ENCODE data around the gene CCDC92B.
A peak's percentile ranks its signal among the peaks of the same experiment; 100 is the strongest.
"Not testable (repeated sequence)": the region's sequence is repeated elsewhere in the genome, so short reads cannot be mapped to it uniquely, and the experiment has no call there.

CCDC92B gene

DNA sequence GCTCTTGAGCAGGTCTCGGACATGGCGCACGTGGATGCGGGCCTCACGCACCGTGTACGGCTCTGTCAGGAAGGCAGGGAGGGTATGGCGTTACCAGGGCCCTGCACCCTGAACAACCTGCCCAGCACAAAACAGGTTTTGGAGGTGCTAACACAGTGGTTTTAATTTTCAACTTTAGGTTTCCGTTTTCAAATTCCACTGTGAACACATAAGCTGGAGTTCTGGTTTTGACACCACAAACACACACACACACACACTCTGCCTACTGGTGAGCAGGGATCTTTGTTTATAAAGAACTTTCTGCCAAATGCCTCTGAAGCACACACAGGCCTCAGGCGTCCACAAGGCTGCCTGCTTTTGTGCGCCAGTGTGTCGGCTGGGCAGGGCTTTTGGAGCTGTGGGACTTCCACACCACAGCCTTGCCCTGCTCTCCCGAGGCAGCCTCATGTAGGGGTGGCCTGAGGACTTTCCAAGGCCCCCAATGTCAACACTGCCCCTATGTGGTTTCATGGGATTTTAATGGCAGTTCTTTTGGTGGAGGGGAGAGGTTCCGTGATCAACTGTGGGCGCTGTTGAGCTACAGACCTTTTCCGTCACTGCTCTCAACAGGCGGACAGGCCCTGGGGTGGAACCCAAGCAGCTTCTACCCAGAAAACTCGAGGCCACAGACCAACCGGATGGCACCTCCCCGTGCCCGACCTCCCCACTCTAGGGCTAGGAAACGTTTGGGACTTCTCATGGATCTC is 47.3 kb downstream of the CCDC92B start:
- no peak for DNase-seq

DNA sequence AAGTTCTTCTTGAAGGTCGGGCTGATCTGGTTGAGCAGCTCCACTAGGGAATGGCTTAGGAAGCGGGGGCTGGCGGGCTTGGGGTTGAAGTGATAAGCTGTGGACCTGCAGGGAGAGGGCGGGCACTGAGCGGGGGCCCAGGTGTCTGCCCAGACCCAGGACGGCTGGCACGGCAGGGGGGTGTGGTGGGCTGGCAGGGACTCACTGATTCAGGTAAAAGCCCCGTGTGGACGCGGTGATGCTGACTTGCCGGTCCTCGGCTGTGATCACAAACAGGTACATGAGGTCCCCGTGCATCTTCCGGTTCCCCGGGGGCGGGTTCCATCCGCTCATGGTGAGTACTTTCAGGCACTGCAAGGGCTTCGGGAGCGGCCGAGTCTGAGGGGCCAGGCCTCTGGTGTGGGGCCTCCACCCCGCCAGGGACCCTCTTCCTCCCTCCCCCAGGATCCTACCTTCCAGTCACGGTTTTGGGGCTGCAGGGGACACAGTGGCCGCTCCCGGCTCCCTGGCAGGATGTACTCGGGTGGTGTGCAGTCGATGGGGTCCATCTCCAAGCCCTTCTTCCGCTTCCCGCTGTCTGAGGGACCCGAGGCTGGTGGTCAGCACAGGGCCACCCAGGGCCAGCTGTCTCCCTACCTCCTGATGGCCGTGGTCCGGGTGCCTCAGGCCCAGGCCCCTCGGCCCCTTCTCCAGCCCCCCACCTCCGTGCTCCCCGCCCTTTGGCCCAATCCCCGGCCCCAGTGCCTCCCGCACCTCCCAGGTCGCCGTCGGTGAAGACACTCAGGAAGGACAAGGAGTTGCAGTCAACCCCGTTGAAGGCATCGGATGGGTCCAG is 48.1 kb downstream of the CCDC92B start:
- no peak for DNase-seq

DNA sequence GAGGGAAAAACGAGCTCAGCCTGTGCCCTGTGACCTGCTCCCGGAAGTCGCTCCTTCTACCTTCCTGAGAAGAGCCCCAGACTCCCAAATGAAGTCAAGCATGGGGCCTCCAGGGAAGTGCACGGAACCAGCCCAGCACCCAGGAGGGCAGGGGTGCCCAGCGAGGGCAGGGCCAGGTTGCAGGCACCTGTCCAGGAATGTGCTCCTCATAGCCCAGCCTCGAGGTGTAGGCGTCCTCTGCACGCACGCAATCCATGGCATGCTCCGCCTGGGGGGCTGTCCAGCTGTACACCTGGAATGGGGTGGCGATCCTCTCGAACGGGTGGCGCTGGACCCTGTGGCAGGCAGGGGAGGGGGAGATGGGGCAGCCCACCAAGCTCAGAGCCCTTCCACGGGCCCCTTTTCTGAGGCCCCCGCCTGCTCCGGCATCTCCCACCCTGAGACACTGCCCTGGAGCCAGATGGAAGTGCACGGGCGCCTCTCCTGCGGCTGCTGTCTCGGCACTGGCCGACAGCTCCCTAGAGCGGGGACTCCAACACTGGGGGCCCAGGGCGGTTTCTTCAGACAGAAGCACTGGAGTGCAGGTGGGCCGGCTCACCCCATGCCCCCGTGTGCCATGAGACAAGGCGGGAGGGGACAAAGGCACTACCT is 48.8 kb downstream of the CCDC92B start:
- no peak for DNase-seq

DNA sequence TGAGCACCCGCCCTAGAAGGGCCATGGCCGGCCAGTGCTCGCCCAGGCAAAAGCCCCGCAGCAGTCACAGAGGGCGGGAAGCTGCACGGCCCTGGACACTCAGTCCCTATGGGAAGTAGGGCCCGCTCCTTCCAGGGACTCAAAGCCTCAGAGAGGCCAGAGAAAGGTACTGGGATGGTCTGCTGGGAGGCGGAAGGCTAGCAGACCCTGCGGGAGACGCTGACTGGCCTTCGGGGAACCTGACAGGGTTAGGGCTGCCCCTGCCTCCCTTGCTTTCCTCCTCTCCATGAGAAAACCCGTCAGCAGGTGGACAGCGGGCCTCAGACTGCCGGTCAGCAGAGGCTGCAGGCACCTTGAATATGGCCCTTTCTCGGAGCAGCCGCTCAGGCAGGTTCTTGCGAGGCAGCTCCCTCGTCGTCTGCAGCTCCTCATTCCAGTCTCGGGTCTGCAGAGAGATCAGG is 49.4 kb downstream of the CCDC92B start:
- DNase-seq: no peak

DNA sequence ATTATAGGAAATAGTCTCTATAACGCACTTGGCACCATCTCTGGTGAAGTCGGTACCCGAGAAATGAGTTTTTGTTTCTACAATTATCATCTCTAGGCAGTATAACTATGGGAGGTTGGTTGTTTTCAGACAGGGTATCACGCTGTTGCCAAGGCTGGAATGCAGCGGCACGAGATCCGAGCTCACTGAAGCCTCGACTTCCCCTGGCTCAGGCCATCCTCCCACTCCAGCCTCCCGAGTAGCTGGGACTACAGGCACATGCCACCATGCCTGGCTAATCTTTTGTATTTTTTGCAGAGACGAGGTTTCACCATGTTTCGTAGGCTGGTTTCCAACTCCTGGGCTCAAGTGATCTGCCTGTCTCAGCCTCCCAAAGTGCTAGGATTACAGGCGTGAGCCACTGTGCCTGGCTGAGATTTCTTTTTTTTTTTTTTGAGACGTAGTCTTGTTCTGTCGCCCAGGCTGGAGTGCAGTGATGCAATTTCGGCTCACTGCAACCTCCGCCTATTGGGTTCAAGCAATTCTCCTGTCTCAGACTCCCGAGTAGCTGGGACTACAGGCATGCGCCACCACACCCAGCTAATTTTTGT is 50.1 kb downstream of the CCDC92B start:
- not testable (repeated sequence) for DNase-seq

DNA sequence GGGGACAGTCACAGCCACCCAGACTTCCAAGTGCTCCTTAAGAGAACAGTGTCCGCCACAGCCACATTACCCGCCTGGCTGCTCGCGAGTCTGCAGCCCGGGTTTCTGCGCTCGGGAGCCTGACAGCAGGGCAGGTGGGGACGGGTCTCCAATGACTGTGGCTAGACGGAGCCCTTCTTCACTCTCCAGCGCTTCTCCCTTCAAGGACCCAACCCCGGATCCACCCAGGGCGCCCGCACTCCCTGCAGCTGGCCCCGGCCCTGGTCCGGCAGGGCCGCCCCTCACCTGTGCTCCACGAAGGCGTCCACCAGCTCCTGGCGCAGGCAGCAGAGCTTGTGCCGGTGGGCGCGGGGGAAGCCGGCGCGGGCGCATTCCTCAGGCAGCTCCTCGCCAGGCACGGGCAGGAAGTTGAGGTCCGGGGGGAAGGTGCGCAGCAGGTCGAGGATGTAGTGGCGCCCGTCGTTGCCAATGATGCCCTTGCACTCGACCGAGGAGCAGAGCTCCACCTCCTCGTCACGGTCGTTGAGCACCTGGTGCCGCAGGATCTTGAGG is 51.8 kb downstream of the CCDC92B start:
- no peak for DNase-seq

DNA sequence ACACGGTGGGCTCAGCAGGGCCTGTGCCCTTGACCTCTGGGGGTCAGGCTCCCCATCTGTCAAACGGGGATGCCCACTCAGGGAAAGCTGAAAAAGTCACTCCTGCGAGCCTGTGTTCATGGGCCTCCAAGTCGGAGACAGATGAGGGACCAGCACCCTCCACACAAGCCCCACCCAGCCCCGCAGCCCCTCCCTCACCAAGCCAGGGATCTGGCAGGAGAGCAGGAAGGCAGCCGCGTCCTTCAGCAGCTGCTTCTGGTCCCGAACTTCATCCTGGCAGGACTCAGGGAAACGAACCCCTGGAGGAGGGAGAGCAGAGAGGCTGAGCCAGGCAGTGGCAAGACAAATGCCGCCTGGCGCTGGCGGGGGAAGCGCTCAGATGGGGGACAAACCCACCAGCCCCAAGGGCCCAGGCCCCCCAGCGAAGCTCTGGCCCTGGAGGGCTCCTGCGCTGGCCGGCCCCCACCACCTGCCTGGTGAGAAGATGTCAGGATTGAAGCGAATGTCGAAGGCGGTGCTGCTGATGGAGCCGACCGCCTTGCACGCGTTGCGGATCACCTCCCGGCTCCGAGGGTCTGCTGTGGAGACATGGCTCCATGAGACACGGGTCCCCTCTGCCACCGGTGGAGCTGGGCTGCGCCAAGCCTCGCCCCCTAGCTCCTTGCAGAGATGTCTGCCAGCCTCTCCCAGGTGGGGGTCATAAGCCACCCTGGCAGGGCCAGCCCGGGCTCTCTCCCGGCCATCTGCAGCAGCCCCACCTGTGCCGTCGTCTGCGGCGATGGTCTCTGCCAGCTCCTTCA is 53.3 kb downstream of the CCDC92B start:
- DNase-seq: no peak

DNA sequence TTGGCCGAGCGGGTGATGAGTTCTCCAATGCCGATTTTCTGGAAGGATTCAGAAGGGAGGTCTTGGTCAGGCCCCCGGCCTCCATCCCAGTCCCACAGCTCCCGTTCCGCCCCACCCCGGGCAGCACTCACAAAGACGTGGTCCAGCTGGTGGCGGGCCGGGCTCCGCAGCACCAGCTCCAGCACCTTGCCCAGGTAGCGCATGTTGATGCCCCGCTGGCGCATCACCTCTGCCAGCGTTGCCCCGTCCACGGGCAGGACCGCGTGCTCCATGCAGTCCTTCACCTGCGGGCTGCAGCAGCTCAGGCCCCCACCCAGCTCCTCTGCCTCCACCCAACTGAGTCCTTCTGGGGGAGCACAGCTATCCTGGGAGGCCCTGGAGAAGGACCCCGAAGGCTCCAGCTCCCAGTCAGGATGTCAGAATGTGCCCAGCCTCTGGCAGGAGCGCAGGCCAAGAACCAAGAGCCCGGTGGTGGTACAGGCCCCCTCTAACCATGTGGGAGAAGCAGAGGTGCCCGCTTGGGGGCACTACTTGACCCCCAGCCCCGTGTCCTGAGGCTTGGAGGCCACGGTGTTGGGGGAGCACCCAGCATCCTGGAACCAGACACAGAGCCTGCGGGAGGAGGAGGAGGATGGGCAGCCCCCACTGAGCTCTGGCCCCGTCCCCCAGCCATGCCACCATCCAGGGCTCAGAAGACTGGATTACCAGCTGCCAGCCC is 54.0 kb downstream of the CCDC92B start:
- no peak for DNase-seq

DNA sequence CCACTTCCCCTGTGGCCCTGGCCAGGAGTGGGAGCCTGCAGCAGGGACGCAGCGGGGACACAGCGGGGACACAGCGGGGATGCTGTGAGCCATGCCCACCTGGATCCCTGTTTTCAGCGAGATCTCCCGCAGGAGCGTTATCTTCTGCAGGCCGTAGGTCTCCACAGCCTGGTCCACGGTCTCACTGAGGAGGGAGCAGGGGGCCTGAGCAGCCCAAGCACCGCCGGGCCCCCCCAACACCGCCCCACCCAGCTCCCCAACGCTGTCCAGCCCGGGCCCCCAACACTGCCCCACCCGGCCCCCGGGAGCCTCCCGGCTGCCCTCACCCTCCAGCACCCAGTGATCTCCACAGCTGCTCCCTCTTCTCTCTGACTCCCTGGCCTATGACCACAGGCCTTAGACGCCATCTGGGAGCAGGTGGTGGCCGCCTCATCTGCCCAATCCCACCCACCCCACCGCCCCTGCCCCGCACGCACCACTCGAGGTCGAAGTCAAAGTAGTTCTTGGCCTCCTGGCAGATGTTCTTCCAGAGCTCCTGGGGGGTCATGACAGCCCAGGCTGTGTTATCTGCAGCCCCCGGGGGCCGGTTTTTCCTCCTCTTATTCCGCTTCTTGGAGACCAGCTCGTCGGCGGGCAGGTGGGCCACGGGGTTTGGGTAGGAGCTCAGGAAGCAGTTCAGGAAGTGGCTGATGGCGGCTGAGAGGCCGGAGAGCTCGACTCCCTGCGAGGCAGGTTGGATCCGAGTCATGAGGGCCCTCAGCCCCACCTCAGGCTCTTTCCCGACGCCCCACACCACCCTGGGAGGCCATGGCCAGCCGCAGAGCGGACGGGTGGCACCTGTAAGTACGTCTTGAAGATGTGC is 54.8 kb downstream of the CCDC92B start:
- DNase-seq: no peak

DNA sequence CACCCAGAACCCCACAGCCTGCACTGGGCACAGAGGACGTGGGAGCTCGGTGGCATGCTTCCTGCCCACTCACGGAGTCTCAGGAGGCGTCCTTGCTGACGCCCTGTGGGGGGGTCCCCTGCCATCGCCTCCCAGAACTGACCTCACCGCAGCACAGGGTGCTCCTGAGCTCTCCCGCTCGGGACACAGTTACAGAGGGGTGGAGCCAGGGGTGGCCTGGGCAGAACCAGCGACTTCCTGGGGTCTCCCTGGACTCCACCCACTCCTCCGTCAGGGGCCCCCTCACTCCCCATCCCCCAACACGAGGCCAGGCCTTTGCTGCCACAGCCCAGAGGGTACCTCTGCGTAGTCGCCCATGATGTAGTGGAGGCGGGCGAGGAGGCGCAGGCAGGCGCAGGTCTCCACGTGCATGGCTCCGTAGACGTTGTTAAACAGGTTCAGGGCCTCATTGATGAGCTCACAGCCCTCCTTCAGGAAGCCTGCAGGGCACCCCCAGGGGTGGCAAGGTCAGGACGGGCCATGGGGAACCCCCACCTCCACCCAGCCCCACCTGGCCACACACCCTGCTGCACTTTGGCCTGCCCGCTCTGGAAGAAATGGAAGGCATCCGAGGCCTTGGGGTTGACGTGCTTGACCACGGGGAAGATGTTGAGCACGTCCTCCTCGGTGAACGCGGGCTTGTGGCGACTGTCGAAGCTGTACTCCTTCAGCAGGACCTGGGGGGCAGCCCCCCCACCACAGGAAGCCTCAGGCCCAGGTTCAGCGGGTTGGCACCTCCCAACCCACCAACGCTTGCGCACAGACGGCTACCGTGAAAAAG is 55.7 kb downstream of the CCDC92B start:
- DNase-seq: no peak

DNA sequence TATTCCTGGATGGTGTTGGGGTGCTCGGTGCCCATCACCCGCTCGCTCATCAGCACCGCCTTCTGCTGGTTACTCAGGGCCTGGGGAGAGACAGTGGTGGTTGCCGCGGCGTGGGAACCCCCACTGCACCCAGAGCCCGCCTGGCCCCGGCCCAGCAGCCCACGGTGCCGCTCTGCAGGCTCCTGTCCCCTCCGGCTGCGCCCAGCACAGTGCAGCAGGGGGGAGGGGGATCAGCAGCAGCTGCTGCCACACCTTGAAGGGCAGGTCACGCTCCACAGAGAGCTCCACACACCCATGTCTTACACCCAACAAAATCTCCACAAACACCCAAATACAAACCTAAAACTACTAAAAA is 56.7 kb downstream of the CCDC92B start:
- no peak for DNase-seq

DNA sequence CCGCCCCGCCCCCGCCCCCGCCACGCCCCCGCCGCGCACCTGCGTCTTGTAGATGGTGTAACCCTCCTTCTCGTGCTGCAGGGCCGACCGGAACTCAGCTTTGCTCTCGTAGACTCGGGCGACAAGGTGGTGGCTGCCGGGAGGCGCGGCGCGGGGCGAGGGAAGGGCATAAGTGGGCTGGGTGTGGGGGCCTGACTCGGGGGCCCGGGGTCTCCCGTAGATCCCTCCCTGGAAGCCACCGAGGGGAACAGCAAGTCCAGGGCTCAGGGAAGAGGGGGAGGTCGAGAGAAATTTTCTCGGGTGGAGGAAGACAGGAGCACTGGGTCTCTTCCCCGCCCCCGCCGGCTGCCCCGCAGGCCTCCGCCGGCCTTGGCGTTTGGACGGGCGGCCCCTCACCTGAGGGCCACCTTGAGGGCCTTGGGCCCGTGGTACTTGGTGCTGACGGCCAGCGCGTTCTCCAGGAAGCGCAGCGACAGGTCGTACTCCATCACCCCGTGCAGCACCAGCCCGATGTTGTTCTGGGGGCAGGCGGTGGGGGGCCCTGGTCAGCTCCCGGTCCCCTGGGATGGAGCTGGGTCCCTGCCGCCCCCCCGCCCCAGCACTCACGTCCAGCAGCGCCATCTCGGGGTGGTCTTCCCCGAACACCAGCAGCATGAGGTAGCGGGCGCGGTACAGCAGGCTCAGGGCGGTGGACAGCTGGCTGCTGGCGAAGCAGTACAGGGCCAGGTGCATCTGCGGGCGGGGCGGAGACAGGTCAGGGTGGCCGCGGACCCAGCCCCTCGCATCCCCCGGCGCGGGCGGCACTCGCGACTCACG is 57.3 kb downstream of the CCDC92B start:
- DNase-seq: no peak

DNA sequence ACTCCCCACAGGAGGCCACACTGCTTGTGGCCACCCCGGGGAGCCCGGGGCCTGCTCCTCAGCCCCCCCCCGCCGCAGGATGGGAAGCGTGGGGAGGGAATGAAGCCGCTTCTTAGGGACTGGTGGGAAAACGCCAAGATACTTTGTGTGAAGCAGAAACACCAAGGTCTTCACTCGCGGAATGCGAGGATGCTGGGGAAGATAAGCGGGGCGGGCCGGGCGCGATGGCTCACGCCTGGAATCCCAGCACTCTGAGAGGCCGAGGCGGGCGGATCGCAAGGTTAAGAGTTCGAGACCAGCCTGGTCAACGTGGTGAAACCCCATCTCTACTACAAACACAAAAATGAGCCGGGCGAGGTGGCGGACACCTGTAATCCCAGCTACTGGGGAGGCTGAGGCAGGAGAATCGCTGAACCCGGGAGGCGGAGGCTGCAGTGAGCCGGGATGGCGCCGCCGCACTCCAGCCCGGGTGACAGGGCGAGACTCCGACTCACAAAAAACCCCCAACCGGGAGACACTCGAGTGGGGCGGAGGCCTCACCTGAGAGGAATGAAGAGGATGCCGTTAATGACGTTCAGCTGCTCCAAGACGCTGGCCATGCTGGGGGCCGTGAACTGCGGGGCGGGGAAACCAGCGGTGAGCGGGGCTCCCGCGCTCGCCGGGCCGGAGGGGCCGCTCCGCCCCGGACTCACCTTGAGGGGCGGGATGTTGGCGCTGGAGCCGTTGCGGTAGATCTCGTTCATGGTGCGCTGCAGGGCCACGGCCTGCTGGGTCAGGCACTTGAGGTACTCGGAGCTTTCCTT is 58.2 kb downstream of the CCDC92B start:
- no peak for DNase-seq

DNA sequence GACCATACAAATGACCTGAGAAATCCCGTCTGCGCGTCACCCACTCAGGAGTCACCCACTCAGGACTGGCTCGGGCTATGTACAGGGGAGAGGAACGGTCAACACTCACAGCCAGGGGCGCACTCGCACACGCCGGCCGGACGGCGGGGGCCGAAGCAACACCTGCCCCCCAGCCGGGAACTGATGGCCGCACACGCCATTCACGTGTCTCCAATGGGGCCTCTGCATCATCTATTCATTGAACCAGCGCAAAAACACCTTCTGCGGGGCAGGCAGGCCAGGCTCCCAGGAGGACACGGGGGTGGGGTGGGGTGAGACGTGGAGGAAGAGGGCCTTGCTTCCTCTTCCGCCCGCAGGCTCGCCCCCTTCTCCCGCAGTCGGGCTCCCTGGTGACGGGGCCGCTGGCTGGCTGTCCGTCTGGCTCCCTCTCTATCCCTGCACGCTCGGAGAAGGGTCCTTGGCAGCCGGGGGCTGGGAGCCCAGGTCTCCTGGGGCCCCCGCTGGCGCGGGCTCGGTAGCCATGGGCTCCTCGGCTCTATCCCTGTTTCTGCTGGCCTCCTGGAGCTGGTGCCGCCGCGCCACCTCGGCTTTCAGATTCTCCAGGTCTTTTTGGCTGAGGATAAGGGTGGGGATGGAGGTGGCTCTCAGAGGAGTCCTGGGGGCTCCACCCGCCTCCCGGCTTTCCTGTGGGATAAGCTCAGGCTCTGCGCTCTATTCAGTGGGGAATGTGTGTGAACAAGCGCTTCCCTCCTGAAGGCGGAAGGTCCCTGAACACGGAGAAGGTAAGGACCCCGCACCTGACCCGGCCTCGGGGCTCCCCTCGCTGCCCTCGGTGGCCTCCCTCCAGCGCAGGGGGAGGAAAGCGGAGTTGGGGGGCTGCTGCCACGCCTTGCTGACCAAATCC is 59.0 kb downstream of the CCDC92B start:
- DNase-seq: no peak

DNA sequence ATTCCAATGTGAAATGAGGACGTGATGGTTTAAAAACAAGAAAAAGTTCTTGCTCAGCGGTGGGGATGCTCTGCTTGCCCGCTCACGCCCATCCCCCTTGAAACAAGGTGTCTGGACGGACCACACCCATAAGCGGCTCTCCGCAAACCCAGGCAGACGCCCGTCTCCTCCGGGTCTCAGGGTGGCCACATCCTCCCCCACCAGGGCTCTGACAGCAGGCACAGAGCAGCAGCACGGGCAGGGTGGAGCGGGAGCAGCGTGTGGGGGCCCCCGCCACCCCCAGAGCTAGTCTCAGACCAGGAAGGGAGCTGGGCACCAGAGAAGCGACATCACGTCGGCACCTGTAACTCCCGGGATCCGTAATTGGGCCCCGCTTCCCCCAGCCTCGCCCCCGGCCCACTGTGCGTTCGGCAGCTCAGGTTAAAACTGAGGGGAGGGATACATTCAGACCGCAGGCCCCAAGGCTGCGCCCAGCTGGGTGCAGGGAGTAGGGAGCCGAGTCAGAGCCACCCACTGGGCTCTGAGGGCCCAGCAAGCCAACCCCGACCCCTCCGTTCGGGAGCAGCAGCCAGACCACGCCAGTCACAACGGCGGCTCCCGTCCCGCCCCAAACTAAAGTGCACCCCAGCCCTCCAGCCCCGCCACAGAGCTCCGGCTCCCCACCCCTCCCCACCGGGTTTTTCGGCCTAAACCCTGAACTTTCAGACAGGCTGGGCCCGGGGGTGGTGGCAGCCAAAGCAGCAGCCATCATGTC is 59.9 kb downstream of the CCDC92B start:
- DNase-seq: peak; percentile 18
